GM18526 (cell line): ENCODE measurements around the gene SUGP2.

ENCODE experiments used
- POLR2A ChIP-seq: IDR thresholded peaks from 3 replicates; pipeline ENCODE4 v1.6.1; 2011; ENCODE audit not compliant: insufficient read length; ENCODE audit errors: extremely low read depth

SUGP2 gene

DNA sequence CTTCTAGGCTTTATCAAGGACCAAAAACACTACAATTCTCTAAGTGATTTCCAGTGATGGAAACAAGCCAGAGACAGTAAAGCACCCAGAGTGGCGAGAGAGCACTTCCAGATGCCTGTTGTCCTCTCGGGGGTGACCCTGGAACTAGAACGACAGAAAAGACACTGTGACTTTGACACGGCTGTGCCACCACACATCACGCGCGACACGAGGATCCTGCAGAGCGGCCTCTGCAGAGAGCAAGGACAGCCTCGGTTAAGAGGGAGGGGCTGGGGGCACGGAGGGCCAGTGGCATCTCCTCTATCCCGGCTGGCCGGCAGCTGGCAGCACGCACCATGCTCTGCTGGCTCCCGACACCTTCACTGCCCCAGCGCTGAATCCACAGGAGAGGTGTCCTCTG is 42.3 kb downstream of the SUGP2 start:
- TF ChIP-seq POLR2A, result no peak

GRCh38 chr19:18990128-18990708 is 43.1 kb downstream of the SUGP2 start:
- TF ChIP-seq POLR2A, result no peak

GRCh38 chr19:18989316-18989715 is 44.0 kb downstream of the SUGP2 start:
- TF ChIP-seq POLR2A, result no peak

- no peak for TF ChIP-seq POLR2A
Observed at GRCh38 chr19:18987456-18987855, 45.9 kb downstream of the SUGP2 start.

DNA sequence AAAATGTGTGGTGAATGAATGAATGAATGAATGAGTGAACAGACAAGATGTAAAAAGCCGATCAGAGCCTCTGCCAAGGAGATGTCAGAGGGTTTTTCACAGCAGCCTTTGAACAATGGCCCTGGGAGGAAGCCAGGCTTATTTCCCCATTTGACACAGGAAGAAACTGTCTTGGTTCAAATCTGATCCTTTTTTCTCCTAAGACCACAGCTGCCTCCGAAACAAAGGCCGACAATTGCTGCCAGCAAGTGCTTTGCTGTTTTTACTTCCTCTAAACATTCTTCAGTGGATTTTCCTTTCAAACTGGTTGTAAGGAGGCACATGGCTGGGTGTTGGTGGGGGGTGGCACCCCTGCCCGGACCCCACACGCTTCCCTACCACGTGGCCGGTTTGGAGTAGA is 48.1 kb downstream of the SUGP2 start:
- TF ChIP-seq POLR2A, result no peak

DNA sequence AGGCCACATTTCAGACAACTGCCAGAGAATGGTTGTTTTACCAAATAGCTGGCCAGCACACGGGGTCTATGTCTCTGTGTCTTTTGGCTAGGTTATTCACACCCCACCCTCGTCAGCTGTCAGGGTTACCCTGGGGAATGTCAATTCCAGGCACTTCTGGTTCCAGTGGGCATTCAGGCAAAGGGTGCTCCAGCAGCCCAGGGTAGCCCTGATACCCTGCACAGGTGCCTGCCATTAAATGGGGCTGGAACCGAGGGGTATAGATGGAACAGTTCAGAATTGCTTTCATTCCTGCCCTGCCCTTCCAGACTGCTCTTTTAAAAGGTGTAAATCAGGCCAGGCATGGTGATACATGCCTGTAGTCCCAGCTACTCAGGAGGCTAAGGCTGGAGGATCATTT is 49.1 kb downstream of the SUGP2 start:
- no peak for TF ChIP-seq POLR2A

GRCh38 chr19:18982669-18983068 is 50.6 kb downstream of the SUGP2 start:
- TF ChIP-seq POLR2A, result no peak

DNA sequence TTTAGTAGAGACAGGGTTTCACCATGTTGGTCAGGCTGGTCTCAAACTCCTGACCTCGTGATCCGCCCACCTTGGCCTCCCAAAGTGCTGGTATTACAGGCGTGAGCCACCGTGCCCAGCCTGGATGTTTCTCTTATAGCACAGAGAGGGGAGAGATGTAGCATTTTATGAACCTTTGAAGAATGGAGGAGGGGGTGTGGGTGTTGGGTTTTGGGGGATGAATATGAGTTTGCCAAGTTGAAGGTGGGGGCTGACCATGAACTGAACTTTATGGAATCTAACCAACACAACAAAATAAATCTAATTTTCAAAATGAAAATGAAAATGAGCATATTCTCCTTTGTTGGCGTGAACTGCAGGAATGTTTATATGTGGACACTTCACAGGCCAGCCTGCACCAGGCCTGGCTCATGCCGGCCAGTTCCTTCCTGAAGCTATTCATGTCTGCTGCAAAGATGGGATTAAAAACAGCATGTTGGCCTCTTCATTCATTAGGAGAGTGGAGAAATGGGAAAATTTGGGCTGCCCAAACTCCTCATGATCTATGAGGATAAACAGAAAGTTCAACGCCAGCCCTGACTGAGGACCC is 52.8 kb downstream of the SUGP2 start:
- TF ChIP-seq POLR2A, result no peak

DNA sequence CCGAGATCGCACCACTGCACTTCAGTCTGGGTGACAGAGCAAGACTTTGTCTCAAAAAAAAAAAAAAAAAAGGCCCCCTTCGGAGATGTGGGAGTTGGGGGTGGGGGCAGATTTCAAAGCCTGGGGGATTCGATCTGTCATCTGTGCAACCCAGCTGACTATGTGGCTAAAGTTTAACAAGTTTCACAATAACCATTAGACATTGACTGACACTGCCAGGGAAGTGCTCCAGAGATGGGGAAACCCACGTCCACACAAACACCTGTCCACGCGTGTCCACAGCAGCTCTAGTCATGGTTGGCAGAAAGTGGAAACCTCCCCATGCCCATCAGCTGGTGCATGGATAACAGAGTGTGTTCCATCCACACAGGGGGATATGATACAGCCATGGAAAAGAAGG is 54.7 kb downstream of the SUGP2 start:
- TF ChIP-seq POLR2A, result no peak

DNA sequence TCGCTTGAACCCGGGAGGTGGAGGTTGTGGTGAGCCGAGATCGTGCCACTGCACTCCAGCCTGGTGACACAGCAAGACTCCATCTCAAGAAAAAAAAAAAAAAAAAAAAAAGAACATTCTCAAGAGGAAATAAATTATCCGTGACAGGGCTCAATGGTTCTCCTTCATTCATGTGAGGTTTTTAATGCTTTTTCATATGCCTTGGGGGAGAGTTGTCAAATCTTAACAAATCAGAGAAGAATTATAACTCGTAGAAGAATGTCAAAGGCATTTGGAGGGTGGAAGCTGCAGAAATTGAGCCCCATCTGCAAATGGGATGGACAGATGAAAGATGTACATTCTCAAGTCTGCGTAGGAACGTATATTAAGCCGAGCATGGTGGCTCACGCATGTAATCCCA is 57.4 kb downstream of the SUGP2 start:
- TF ChIP-seq POLR2A, result no peak

DNA sequence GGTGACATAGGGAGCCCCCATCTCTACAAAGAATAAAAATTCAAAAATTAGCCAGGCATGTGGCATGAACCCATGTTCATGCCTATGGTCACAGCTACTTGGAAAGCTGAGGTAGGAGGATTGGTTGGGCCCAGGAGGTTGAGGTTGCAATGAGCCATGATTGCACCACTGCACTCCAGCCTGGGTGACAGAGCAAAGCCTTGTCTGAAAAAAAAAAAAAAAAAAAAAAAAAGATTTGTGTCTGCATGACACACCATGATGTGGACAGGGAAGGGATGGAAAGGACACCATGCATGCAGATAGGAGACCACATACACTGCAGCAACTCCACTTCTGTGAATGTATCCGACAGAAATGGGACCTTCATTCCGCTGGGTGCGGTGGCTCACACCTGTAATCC is 58.3 kb downstream of the SUGP2 start:
- TF ChIP-seq POLR2A, result no peak

GRCh38 chr19:18972851-18973250 is 60.5 kb downstream of the SUGP2 start:
- no peak for TF ChIP-seq POLR2A

- TF ChIP-seq POLR2A, result no peak
Observed at GRCh38 chr19:18972301-18972811, 61.0 kb downstream of the SUGP2 start.

- TF ChIP-seq POLR2A, result no peak
Observed at GRCh38 chr19:18969931-18970659, 63.2 kb downstream of the SUGP2 start.

DNA sequence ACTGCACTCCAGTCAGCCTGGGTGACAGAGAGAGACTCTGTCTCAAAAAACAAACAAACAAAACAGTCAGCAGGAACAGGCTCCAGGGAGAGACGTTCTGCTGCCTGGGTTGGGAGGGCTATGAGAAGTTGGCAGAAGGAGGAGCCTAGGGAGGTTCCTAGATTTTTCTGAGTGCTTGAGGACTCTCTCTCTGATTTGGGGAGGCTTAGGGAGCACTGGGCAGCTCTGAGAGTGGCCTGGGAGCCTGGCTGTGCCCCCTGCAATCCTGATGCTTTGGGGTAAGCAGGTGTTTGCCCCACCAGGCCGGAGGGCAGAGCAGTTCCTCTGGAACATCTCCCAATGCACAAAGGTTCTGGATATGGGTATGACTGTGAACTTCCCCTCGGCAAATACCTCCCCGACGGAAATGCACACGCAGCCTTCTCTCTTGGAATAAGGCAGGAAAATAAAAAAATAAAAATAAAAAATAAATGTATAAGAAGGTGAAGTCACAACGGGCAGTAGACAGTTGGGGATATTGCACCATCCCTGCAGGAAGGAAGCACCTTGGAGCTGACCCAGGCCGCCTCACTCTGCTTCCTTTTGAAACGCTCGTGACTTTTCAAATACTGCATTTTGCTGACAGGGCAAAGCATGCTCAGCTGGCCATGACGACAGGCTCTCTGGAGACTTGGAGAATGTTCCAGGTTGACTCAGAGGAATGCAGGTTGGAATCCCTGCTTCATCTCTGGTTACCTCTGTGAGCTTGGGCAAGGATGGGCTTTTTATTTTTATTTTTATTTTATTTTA is 65.8 kb downstream of the SUGP2 start:
- no peak for TF ChIP-seq POLR2A

GRCh38 chr19:18966307-18966706 is 67.0 kb downstream of the SUGP2 start:
- no peak for TF ChIP-seq POLR2A
